ENCODE data around the gene SP5. TPM values are rescaled to one million over a fixed set of nuclear protein-coding genes. Genes with fewer than 3 reads are reported as not detected.

Gene SP5
- total and polyA plus RNA-seq, 8 donors = 2.8 to 12.6 (median 8.5) TPM

GRCh38 chr2:170742000-170742399, 26.9 kb downstream of the SP5 start:
- Histone ChIP-seq H3K4me3 (no peak overlapping the region), H3K9me3 (no peaks in the 10 kb centered on the region), H3K36me3 (no peaks in the 10 kb centered on the region), H3K27me3 (no peaks in the 10 kb centered on the region), H3K4me1 (peaks cover 6 to 19% of the 10 kb centered on the region in 2 donors), H3K27ac (no peak overlapping the region)
- TF ChIP-seq, protein P1, sequence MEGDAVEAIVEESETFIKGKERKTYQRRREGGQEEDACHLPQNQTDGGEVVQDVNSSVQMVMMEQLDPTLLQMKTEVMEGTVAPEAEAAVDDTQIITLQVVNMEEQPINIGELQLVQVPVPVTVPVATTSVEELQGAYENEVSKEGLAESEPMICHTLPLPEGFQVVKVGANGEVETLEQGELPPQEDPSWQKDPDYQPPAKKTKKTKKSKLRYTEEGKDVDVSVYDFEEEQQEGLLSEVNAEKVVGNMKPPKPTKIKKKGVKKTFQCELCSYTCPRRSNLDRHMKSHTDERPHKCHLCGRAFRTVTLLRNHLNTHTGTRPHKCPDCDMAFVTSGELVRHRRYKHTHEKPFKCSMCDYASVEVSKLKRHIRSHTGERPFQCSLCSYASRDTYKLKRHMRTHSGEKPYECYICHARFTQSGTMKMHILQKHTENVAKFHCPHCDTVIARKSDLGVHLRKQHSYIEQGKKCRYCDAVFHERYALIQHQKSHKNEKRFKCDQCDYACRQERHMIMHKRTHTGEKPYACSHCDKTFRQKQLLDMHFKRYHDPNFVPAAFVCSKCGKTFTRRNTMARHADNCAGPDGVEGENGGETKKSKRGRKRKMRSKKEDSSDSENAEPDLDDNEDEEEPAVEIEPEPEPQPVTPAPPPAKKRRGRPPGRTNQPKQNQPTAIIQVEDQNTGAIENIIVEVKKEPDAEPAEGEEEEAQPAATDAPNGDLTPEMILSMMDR (IDR thresholded peaks at IDR 0.05) = no peak
- DNase-seq = no peak
- intact Hi-C loops (cut with DNase I) = no loop called here
- no peak for ATAC-seq

DNA sequence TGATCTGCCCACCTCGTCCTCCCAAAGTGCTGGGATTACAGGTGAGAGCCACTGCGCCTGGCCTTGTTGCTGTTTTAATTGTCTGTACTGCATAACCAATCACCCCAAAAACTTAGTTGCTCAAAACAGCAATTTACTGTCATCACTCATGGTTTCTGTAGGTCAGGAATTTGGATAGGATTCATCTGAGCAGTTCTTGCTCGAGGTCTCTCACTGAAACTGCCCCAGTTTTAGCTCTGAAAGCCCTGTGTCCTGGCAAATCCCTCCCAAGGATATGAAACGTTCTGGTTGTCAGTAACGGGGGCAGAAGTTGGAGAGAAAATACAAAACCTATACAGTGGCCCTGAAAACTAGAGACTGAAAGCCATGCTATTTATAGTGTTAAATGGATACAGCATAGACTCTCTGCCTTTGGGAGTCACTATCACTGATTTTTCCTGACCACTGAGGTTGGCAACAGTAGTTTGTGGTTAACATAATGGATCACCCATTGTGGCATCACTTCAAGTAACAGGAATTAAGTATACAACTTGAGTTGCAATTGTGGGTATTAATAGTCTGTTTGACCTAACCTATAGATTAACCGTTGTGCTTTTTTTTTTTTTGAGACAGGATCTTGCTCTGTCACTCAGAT, 27.9 kb downstream of the SP5 start:
- H3K27ac ChIP-seq = no peak overlapping the region
- intact Hi-C loops (cut with DNase I) = no loop called here
- TF ChIP-seq, protein P1 (IDR thresholded peaks at IDR 0.05) = no peak
- no peaks in the 10 kb centered on the region for H3K9me3 ChIP-seq
- no peaks in the 10 kb centered on the region for H3K27me3 ChIP-seq
- DNase-seq = no peak
- H3K4me3 ChIP-seq = peak overlapping the region in 1 of 2 donors; percentile 6
- no peak for ATAC-seq
- peaks cover 6 to 14% of the 10 kb centered on the region in 2 donors for H3K4me1 ChIP-seq
- H3K36me3 ChIP-seq = no peaks in the 10 kb centered on the region

DNA sequence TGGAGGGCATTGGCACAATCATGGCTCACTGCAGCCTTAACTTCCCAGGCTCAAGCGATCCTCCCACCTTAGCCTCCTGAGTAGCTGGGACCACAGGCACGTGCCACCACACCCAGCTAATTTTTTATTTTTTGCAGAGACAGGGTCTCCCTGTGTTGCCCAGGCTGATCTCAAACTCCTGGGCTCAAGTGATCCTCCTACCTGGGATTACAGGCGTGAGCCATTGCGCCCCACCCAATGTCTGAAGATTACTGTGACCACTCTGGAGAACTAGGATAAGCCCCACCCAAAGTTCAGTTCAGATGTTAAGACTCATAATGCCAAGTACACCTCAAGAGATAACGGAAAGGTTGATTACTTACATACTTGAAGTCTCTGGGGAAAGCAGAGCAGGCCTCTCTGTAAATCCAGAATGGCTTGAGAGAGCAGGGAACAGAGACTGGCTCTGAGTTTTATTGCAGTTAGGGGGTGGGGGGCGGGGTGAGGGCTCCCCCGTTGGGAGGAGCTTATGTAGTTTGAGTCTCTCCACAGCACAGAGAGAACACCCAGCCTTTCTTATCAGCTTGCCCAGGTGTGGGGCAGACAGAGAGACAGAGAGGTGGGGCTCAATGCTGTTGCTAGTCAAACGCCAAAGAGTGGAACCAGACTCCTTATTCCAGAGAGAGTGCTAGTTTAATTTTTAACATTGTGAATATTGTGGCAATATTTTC, 28.5 kb downstream of the SP5 start:
- peak overlapping the region; percentile 31 to 63 for H3K27ac ChIP-seq
- TF ChIP-seq, protein P1 (IDR thresholded peaks at IDR 0.05) = no peak
- ATAC-seq (peak; percentile 67), DNase-seq (no peak)
- no peaks in the 10 kb centered on the region for H3K27me3 ChIP-seq
- H3K36me3 ChIP-seq = no peaks in the 10 kb centered on the region
- H3K9me3 ChIP-seq = no peaks in the 10 kb centered on the region
- peak overlapping the region in 1 of 2 donors; percentile 6 for H3K4me3 ChIP-seq
- peaks cover 6 to 14% of the 10 kb centered on the region in 2 donors for H3K4me1 ChIP-seq
- intact Hi-C loops (cut with DNase I) = no loop called here

DNA sequence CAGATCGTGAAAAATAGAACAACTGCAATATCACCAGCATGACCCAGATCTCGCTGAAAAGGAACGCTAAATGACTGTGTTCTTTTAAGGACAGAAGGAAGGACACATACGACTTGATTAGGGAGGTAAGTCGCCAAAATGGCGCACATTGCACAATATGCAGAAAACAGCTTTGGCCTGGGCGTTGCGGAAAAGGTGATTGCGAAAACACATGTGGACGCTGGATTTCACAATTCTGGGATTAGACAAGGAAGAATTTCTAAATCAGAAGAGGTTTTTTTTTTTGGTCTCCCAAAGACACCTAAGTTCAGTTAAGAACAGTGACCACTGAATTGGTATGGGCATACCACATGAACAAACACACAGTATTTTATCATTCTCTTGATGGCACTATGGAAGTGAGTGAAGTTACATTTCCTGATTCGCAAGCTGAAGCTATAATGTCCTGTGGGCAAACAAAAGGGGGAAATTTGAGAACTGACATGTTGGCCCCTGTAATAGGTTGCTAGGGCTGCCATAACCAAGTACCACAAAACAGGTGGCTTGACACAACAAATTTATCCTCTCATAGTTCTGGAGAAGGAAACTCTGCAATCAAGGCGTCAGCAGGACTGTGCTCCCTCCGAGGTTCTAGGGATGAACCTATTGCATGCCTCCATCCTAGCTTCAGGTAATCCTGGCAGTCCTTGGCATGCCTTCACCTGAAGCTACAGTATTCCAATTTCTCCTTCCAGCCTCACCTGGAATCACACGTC, 29.3 kb downstream of the SP5 start:
- peak in 1 of 4 donors; percentile 51 for DNase-seq
- peak overlapping the region; percentile 31 to 63 for H3K27ac ChIP-seq

More for the DNA sequence above, 29.3 kb downstream of the SP5 start:
- TF ChIP-seq, protein P1 (IDR thresholded peaks at IDR 0.05) = no peak
- H3K9me3 ChIP-seq = no peaks in the 10 kb centered on the region
- H3K36me3 ChIP-seq = no peaks in the 10 kb centered on the region
- peaks cover 6 to 14% of the 10 kb centered on the region in 2 donors for H3K4me1 ChIP-seq
- ATAC-seq = peak; percentile 55
- intact Hi-C loops (cut with DNase I) = no loop called here
- H3K4me3 ChIP-seq = peak overlapping the region in 1 of 2 donors; percentile 6
- H3K27me3 ChIP-seq = no peaks in the 10 kb centered on the region
